Fibroblast of villous mesenchyme (primary cell): ENCODE measurements around the gene TAF4. TPM values are rescaled to one million over a fixed set of nuclear protein-coding genes. Genes with fewer than 3 reads are reported as not detected.
"Not testable (repeated sequence)": the region's sequence is repeated elsewhere in the genome, so short reads cannot be mapped to it uniquely, and the experiment has no call there.

Experiments used
- DNase-seq: peaks from one replicate; pipeline ENCODE4 v3.0.0-alpha.2; 2010; ENCODE audit warnings: low read depth
- H3K4me3 ChIP-seq: 2 replicates; pipeline ENCODE4 v1.5.1; 2011; ENCODE audit warnings: low read depth, mild to moderate bottlenecking, low read length
- CTCF ChIP-seq: IDR thresholded peaks from 2 replicates; pipeline ENCODE4 v1.5.1; 2012; ENCODE audit warnings: low read depth, mild to moderate bottlenecking, low read length; ENCODE audit not compliant: insufficient read depth
- total RNA-seq: library from RNA; depleted of rRNA; stranded (reverse); fragments of >200 nt; gene quantifications from 2 replicates; pipeline ENCODE4 v1.2.3, GENCODE V29; 2012

TAF4 gene
- total RNA-seq, 1 donor: 3.0 TPM

- no peak for DNase-seq
- H3K4me3 ChIP-seq: no peak overlapping the region
- TF ChIP-seq CTCF: no peak
Observed at GRCh38 chr20:61951695-61952533, 113.8 kb downstream of the TAF4 start.

GRCh38 chr20:61950641-61951071 is 115.0 kb downstream of the TAF4 start:
- no peak for DNase-seq
- TF ChIP-seq CTCF: no peak
- no peak overlapping the region for H3K4me3 ChIP-seq

- no peak overlapping the region for H3K4me3 ChIP-seq
- DNase-seq: no peak
- TF ChIP-seq CTCF: no peak
Observed at GRCh38 chr20:61949714-61950640, 115.7 kb downstream of the TAF4 start.

GRCh38 chr20:61949363-61949713 is 116.3 kb downstream of the TAF4 start:
- no peak for DNase-seq
- TF ChIP-seq CTCF: no peak
- H3K4me3 ChIP-seq: no peak overlapping the region

- no peak for DNase-seq
- H3K4me3 ChIP-seq: no peak overlapping the region
- TF ChIP-seq CTCF: no peak
Observed at GRCh38 chr20:61948586-61949362, 116.9 kb downstream of the TAF4 start.

GRCh38 chr20:61948056-61948455 is 117.6 kb downstream of the TAF4 start:
- not testable (repeated sequence) for DNase-seq, H3K4me3 ChIP-seq

GRCh38 chr20:61945495-61945894 is 120.2 kb downstream of the TAF4 start:
- DNase-seq, H3K4me3 ChIP-seq: not testable (repeated sequence)

GRCh38 chr20:61944967-61945366 is 120.7 kb downstream of the TAF4 start:
- not testable (repeated sequence) for H3K4me3 ChIP-seq, DNase-seq
